Uterus (tissue), 2 donors: ENCODE results near the gene UBAP2.

Source experiments
- POLR2A ChIP-seq, 2 donors: fragments of 450-650 bp; IDR thresholded peaks; one replicate each; pipeline ENCODE4 v1.6.1; 2016; ENCODE audit warnings: antibody characterized with exemption in 2 of 2, mild to moderate bottlenecking in 1 of 2, moderate library complexity in 1 of 2
- TF ChIP-seq, protein P1 (sequence below), 4 experiments: fragments of 200-600 bp in 2 of 4; fragments of 450-650 bp in 2 of 4; sonication (generic) in 2 of 4; IDR thresholded peaks; one replicate each; pipeline ENCODE4 v1.5.1; 2016 to 2019; ENCODE audit warnings: antibody characterized with exemption in 4 of 4, mild to moderate bottlenecking in 2 of 4, moderate library complexity in 1 of 4

DNA sequence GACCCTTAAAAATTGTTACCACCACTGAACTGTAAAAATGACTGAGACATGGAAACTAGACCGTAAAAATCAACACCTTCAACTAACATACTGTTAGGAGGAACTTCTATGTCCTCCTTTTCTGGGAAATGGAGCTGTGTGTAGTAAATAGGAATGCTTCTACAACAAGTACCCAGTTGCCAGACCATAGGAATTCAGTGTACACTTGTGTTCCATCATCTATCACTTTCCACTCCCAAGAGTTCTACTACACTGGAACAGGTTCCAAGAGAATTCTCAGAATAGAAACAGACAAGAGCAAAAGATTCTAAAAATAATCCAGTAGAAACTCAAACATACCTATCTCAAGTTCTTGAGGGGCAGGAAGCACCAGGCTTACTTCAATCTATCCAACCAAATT, 23.6 kb downstream of the UBAP2 start:
- TF ChIP-seq, protein P1, sequence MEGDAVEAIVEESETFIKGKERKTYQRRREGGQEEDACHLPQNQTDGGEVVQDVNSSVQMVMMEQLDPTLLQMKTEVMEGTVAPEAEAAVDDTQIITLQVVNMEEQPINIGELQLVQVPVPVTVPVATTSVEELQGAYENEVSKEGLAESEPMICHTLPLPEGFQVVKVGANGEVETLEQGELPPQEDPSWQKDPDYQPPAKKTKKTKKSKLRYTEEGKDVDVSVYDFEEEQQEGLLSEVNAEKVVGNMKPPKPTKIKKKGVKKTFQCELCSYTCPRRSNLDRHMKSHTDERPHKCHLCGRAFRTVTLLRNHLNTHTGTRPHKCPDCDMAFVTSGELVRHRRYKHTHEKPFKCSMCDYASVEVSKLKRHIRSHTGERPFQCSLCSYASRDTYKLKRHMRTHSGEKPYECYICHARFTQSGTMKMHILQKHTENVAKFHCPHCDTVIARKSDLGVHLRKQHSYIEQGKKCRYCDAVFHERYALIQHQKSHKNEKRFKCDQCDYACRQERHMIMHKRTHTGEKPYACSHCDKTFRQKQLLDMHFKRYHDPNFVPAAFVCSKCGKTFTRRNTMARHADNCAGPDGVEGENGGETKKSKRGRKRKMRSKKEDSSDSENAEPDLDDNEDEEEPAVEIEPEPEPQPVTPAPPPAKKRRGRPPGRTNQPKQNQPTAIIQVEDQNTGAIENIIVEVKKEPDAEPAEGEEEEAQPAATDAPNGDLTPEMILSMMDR (IDR thresholded peaks at IDR 0.05): no peak
- TF ChIP-seq POLR2A (IDR thresholded peaks at IDR 0.05): no peak
